ENCODE measurements around the gene ZNF526.

The ZNF526 gene

GRCh38 chr19:42272535-42272897 is 52.4 kb downstream of the ZNF526 start:
- Histone ChIP-seq H3K36me3 (peaks cover 43% of the 10 kb centered on the region), H3K4me1 (peaks cover under 1% of the 10 kb centered on the region), H3K4me3 (ENCODE audit: low read depth, low read length) (no peak overlapping the region), H3K27me3 (no peaks in the 10 kb centered on the region), H3K9me3 (no peaks in the 10 kb centered on the region)
- DNase-seq, result no peak
- TF ChIP-seq, protein P1, sequence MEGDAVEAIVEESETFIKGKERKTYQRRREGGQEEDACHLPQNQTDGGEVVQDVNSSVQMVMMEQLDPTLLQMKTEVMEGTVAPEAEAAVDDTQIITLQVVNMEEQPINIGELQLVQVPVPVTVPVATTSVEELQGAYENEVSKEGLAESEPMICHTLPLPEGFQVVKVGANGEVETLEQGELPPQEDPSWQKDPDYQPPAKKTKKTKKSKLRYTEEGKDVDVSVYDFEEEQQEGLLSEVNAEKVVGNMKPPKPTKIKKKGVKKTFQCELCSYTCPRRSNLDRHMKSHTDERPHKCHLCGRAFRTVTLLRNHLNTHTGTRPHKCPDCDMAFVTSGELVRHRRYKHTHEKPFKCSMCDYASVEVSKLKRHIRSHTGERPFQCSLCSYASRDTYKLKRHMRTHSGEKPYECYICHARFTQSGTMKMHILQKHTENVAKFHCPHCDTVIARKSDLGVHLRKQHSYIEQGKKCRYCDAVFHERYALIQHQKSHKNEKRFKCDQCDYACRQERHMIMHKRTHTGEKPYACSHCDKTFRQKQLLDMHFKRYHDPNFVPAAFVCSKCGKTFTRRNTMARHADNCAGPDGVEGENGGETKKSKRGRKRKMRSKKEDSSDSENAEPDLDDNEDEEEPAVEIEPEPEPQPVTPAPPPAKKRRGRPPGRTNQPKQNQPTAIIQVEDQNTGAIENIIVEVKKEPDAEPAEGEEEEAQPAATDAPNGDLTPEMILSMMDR (IDR thresholded peaks at IDR 0.05; ENCODE audit: low read depth, low read length), result no peak

GRCh38 chr19:42272989-42273406 is 52.9 kb downstream of the ZNF526 start:
- Histone ChIP-seq H3K27me3 (no peaks in the 10 kb centered on the region), H3K4me1 (peaks cover 5% of the 10 kb centered on the region), H3K36me3 (peaks cover 43% of the 10 kb centered on the region), H3K4me3 (ENCODE audit: low read depth, low read length) (no peak overlapping the region), H3K9me3 (no peaks in the 10 kb centered on the region)
- no peak for DNase-seq
- TF ChIP-seq, protein P1 (IDR thresholded peaks at IDR 0.05; ENCODE audit: low read depth, low read length), result no peak

- H3K4me1 ChIP-seq, result peaks cover 11% of the 10 kb centered on the region
- H3K9me3 ChIP-seq, result no peaks in the 10 kb centered on the region
- peaks cover 43% of the 10 kb centered on the region for H3K36me3 ChIP-seq
- no peak for DNase-seq
- TF ChIP-seq, protein P1 (IDR thresholded peaks at IDR 0.05; ENCODE audit: low read depth, low read length), result no peak
- H3K4me3 ChIP-seq (ENCODE audit: low read depth, low read length), result no peak overlapping the region
- H3K27me3 ChIP-seq, result no peaks in the 10 kb centered on the region
Measured at GRCh38 chr19:42273407-42274064, 53.4 kb downstream of the ZNF526 start.

DNA sequence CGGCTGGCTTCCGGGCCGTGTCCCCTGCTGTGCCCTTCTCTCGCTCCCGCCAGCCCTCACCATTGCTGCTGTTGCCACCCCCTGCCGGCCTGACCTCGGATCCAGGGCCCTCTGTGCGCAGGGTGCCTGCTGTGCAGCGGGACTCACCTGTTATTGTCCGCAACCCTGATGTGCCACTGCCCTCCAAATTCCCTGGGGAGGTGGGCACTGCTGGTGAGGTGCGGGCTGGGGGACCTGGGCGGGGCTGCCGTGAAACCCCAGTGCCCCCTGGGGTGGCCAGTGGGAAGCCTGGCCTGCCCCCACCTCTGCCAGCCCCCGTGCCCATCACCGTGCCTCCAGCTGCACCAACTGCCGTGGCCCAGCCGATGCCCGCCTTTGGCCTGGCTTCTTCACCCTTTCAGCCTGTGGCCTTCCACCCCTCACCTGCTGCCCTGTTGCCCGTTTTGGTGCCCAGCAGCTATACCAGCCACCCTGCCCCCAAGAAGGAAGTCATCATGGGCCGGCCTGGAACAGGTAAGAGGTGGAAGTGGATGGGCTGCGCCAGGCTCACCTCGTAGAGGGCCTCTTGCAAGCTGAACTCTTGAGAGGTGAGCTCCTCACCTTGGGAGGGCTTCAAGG is 54.1 kb downstream of the ZNF526 start:
- H3K9me3 ChIP-seq, result no peaks in the 10 kb centered on the region
- peaks cover 43% of the 10 kb centered on the region for H3K36me3 ChIP-seq
- H3K4me3 ChIP-seq (ENCODE audit: low read depth, low read length), result no peak overlapping the region
- H3K27me3 ChIP-seq, result no peaks in the 10 kb centered on the region
- TF ChIP-seq, protein P1 (IDR thresholded peaks at IDR 0.05; ENCODE audit: low read depth, low read length), result no peak
- DNase-seq, result no peak
- peaks cover 17% of the 10 kb centered on the region for H3K4me1 ChIP-seq

DNA sequence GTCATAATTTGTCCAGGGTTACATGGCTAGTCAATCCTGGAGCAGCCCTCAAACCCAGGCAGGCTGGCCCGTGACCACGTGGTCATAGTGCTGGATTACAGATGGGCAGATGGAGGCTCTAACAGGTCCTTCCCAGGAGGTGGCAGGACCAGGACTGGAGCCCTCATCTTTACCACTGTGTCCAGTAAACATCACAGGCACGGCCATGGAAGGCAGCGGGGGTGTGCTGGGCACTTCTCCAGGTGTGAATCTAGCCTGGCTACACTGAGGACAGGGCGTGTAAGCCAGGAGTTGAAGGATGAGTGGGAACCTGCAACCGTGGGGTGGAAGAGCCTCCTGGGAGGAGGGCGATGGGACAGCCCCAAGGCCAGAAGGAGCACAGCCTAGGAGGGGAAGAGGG is 55.0 kb downstream of the ZNF526 start:
- DNase-seq, result no peak

DNA sequence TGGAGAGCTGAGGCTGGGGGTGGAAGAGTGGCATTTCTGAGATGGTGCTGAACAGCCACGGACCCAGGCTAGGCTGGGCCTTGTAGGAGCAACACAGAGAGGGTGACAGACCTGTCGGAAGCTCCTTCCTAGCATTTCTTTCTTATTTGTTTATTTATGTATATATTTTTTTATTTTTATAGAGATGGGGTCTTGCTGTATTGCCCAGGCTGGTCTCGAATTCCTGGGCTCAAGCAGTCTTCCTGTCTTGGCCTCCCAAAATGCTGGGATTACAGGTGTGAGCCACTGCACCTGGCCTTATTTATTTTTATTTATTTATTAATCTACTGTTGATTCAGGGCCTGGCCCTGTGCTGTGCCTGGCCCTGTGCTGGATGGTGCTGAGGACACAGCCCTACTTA is 55.4 kb downstream of the ZNF526 start:
- Histone ChIP-seq H3K36me3 (peaks cover 43% of the 10 kb centered on the region), H3K27me3 (no peaks in the 10 kb centered on the region), H3K4me3 (ENCODE audit: low read depth, low read length) (no peak overlapping the region), H3K4me1 (peaks cover 21% of the 10 kb centered on the region), H3K9me3 (no peaks in the 10 kb centered on the region)
- TF ChIP-seq, protein P1 (IDR thresholded peaks at IDR 0.05; ENCODE audit: low read depth, low read length), result no peak
- no peak for DNase-seq

More for the DNA sequence above, 55.0 kb downstream of the ZNF526 start:
- Histone ChIP-seq H3K27me3 (no peaks in the 10 kb centered on the region), H3K4me1 (peaks cover 21% of the 10 kb centered on the region), H3K9me3 (no peaks in the 10 kb centered on the region), H3K36me3 (peaks cover 43% of the 10 kb centered on the region), H3K4me3 (ENCODE audit: low read depth, low read length) (no peak overlapping the region)
- TF ChIP-seq, protein P1 (IDR thresholded peaks at IDR 0.05; ENCODE audit: low read depth, low read length), result no peak
